Measurements from ENCODE around the gene EPHA5.

DNA sequence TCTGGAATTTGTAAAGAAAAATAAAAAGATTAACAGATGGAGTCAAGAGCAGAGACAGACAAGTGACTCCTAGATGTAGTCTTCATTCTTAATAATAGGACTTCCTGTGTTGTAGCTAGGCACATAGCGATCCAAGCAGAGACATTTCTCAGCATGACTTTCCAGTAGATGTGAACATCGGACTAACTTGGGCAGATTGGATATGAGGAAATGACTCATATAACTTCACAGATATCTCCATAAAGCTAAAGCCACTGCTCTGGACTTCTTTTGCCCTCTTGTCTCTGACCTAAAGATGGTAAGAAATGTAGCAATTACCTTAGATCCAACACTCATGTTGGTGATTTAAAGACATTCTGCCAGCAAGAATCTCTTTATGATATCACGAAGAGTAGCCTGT lies 131.7 kb downstream of the EPHA5 start:
- TF ChIP-seq ELF4 (CRISPR knock-in tag; IDR thresholded peaks at IDR 0.05; ENCODE audit: low read depth) = no peak
- TF ChIP-seq, protein P1, sequence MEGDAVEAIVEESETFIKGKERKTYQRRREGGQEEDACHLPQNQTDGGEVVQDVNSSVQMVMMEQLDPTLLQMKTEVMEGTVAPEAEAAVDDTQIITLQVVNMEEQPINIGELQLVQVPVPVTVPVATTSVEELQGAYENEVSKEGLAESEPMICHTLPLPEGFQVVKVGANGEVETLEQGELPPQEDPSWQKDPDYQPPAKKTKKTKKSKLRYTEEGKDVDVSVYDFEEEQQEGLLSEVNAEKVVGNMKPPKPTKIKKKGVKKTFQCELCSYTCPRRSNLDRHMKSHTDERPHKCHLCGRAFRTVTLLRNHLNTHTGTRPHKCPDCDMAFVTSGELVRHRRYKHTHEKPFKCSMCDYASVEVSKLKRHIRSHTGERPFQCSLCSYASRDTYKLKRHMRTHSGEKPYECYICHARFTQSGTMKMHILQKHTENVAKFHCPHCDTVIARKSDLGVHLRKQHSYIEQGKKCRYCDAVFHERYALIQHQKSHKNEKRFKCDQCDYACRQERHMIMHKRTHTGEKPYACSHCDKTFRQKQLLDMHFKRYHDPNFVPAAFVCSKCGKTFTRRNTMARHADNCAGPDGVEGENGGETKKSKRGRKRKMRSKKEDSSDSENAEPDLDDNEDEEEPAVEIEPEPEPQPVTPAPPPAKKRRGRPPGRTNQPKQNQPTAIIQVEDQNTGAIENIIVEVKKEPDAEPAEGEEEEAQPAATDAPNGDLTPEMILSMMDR (IDR thresholded peaks at IDR 0.05) = no peak
- no peak for TF ChIP-seq TEAD4 (CRISPR knock-in tag; IDR thresholded peaks at IDR 0.05)
- TF ChIP-seq, protein P2, sequence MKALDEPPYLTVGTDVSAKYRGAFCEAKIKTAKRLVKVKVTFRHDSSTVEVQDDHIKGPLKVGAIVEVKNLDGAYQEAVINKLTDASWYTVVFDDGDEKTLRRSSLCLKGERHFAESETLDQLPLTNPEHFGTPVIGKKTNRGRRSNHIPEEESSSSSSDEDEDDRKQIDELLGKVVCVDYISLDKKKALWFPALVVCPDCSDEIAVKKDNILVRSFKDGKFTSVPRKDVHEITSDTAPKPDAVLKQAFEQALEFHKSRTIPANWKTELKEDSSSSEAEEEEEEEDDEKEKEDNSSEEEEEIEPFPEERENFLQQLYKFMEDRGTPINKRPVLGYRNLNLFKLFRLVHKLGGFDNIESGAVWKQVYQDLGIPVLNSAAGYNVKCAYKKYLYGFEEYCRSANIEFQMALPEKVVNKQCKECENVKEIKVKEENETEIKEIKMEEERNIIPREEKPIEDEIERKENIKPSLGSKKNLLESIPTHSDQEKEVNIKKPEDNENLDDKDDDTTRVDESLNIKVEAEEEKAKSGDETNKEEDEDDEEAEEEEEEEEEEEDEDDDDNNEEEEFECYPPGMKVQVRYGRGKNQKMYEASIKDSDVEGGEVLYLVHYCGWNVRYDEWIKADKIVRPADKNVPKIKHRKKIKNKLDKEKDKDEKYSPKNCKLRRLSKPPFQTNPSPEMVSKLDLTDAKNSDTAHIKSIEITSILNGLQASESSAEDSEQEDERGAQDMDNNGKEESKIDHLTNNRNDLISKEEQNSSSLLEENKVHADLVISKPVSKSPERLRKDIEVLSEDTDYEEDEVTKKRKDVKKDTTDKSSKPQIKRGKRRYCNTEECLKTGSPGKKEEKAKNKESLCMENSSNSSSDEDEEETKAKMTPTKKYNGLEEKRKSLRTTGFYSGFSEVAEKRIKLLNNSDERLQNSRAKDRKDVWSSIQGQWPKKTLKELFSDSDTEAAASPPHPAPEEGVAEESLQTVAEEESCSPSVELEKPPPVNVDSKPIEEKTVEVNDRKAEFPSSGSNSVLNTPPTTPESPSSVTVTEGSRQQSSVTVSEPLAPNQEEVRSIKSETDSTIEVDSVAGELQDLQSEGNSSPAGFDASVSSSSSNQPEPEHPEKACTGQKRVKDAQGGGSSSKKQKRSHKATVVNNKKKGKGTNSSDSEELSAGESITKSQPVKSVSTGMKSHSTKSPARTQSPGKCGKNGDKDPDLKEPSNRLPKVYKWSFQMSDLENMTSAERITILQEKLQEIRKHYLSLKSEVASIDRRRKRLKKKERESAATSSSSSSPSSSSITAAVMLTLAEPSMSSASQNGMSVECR (CRISPR knock-in tag; IDR thresholded peaks at IDR 0.05; ENCODE audit: borderline replicate concordance) = no peak
- no peak for TF ChIP-seq ATF1 (CRISPR knock-in tag; IDR thresholded peaks at IDR 0.05)

Data from WTC11 (cell line).